D721Med (cell line): ENCODE results near the gene CFHR4.

Experiments
- DNase-seq: peaks from one replicate; pipeline ENCODE4 v3.0.0; 2011; ENCODE audit warnings: low spot score; ENCODE audit not compliant: insufficient read length
- FAIRE-seq: peaks from 2 replicates; lab custom pipeline; 2011; peaks lifted over from hg19 to GRCh38; lab: Jason Lieb, UNC
- TF ChIP-seq, protein P1 (sequence below): IDR thresholded peaks from 2 replicates; pipeline ENCODE4 v1.5.1; 2012; ENCODE audit warnings: mild to moderate bottlenecking, control low read depth; ENCODE audit not compliant: insufficient read depth; ENCODE audit errors: missing control alignments

The CFHR4 gene

DNA sequence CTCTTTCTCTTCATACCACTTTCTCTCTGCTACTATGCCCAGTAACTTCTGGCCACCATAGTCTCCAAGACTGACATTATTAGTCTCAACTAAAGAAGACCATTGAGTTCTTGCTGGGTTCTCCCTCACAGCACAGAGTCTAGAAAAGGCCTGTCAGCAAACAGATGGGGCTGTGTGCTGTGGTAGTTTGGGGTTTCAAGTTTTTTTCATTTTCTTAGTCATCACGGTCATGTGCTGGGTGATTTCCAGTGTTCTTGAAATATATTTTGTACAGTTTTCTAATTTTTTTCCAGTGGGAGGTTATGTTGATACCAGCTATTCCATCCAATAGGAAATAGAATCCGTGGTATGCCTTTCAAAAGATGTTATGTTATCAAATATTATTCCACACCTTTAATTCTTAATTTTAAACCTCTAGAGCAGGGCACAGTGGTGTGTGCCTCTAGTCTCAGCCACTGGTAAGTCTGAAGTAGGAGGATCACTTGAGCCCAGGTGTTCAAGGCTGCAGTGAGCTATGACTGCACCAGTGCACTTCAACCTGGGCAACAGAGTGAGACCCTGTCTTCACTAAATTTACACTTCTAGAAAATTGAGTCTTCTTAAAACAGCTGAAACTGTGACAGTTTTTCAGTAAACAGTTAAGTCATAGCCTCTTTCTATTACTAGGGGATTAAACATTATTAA lies 64.0 kb downstream of the CFHR4 start:
- DNase-seq (no peak), FAIRE-seq (no peak)
- TF ChIP-seq, protein P1, sequence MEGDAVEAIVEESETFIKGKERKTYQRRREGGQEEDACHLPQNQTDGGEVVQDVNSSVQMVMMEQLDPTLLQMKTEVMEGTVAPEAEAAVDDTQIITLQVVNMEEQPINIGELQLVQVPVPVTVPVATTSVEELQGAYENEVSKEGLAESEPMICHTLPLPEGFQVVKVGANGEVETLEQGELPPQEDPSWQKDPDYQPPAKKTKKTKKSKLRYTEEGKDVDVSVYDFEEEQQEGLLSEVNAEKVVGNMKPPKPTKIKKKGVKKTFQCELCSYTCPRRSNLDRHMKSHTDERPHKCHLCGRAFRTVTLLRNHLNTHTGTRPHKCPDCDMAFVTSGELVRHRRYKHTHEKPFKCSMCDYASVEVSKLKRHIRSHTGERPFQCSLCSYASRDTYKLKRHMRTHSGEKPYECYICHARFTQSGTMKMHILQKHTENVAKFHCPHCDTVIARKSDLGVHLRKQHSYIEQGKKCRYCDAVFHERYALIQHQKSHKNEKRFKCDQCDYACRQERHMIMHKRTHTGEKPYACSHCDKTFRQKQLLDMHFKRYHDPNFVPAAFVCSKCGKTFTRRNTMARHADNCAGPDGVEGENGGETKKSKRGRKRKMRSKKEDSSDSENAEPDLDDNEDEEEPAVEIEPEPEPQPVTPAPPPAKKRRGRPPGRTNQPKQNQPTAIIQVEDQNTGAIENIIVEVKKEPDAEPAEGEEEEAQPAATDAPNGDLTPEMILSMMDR = no peak

DNA sequence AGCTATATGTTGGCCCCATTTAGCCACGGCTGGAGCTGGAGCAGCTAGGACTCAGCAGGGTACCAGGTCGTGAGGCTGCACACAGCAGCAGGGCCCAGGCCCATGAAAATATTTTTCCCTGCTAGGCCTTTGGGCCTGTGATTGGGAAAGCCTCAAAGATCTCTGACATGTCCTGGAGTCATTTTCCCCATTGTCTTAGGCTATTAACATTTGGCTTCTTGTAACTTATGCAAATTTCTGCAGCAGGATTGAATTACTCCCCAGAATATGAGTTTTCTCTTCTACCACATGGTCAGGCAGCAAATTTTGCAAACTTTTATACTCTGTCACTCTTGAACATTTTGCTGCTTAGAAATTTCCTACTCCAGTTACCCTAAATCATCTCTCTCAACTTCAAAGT lies 66.9 kb downstream of the CFHR4 start:
- FAIRE-seq = no peak
- TF ChIP-seq, protein P1 = no peak
- DNase-seq = no peak

DNA sequence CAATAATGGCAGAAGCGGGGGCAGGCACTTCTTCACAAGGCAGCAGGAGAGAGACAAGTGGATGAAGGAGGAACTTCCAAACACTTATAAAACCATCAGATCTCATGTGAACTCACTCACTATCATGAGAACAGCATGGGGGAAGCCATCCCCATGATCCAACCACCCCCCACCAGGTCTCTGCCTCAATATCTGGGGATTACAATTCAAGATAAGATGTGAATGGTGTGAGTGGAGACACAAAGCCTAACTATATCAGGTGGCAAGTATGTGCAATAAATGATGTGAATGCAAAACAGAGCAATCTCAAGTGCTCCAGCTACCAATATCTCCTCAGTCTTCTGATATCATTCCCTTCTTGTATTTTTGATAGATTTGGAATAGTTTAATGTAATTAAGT lies 68.1 kb downstream of the CFHR4 start:
- DNase-seq (no peak), FAIRE-seq (no peak)
- TF ChIP-seq, protein P1 = no peak

DNA sequence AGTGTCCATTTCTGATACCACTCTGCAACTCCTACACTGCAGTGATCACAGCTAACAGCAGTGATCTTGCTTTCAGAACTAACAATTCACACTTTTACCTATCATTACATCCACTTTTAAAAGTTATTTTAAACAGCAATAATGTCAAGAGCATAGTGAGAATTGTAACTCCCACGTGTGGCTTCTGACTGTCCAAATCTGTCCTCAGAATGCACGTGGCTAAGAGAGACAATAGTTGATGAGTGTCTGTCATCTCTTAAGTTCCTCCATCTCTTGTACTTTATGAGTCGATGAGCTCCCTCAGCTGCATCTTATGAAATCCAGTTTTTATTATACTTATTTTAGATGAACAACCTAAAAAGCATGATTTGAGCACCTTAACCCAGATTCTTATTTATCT lies 73.0 kb downstream of the CFHR4 start:
- TF ChIP-seq, protein P1 = no peak
- FAIRE-seq = no peak
- DNase-seq = no peak
